Right atrium auricular region (tissue), 2 donors: ENCODE results near the gene PLD5. TPM values are rescaled to one million over a fixed set of nuclear protein-coding genes. Genes with fewer than 3 reads are reported as not detected.
"Not testable (repeated sequence)": the region's sequence is repeated elsewhere in the genome, so short reads cannot be mapped to it uniquely, and the experiment has no call there.

Experiments used
- DNase-seq: peaks from one replicate; pipeline ENCODE4 v3.0.0-alpha.2; 2019; ENCODE audit warnings: low spot score
- H3K27ac ChIP-seq, 2 donors: fragments of 200-600 bp; sonication (generic); 1 replicate in 1 of 2; 2 replicates in 1 of 2; pipeline ENCODE4 v1.5.1; 2016 to 2019
- H3K27me3 ChIP-seq, 2 donors: fragments of 200-600 bp; sonication (generic); one replicate each; pipeline versions ENCODE4 v1.5.1 to v1.6.0; 2017 to 2019
- H3K36me3 ChIP-seq: fragments of 200-600 bp; sonication (generic); one replicate; pipeline ENCODE4 v1.5.1; 2016
- H3K4me1 ChIP-seq, 2 donors: fragments of 200-600 bp; sonication (generic); one replicate each; pipeline versions ENCODE4 v1.5.1 to v1.6.0; 2017 to 2019
- H3K4me3 ChIP-seq, 2 donors: fragments of 200-600 bp; sonication (generic); 1 replicate in 1 of 2; 2 replicates in 1 of 2; pipeline ENCODE4 v1.5.1; 2017 to 2019; ENCODE audit warnings: mild to moderate bottlenecking in 1 of 2, moderate library complexity in 1 of 2
- H3K9me3 ChIP-seq, 2 donors: fragments of 200-600 bp; sonication (generic); one replicate each; pipeline ENCODE4 v1.5.1; 2019
- total RNA-seq, 2 donors: library from RNA; depleted of rRNA; stranded (reverse); fragments of >200 nt; gene quantifications; one replicate each; pipeline ENCODE4 v1.1.0, GENCODE V29; 2016
- TF ChIP-seq, protein P1 (sequence below), 2 donors: fragments of 200-600 bp; sonication (generic); IDR thresholded peaks; one replicate each; pipeline ENCODE4 v1.5.1; 2019; ENCODE audit warnings: antibody characterized with exemption in 2 of 2

Gene PLD5
- total RNA-seq, 2 donors from 2014 or later: 0.12 to 0.19 TPM

- no peaks in the 10 kb centered on the region for H3K9me3 ChIP-seq
These were observed 284.4 kb downstream of the PLD5 start for GRCh38 chr1:242240077-242240476.

GRCh38 chr1:242239398-242239797 is 285.1 kb downstream of the PLD5 start:
- TF ChIP-seq, protein P1, sequence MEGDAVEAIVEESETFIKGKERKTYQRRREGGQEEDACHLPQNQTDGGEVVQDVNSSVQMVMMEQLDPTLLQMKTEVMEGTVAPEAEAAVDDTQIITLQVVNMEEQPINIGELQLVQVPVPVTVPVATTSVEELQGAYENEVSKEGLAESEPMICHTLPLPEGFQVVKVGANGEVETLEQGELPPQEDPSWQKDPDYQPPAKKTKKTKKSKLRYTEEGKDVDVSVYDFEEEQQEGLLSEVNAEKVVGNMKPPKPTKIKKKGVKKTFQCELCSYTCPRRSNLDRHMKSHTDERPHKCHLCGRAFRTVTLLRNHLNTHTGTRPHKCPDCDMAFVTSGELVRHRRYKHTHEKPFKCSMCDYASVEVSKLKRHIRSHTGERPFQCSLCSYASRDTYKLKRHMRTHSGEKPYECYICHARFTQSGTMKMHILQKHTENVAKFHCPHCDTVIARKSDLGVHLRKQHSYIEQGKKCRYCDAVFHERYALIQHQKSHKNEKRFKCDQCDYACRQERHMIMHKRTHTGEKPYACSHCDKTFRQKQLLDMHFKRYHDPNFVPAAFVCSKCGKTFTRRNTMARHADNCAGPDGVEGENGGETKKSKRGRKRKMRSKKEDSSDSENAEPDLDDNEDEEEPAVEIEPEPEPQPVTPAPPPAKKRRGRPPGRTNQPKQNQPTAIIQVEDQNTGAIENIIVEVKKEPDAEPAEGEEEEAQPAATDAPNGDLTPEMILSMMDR (IDR thresholded peaks at IDR 0.05): no peak
- H3K4me3 ChIP-seq: no peak overlapping the region
- no peaks in the 10 kb centered on the region for H3K9me3 ChIP-seq
- H3K27ac ChIP-seq: no peak overlapping the region
- no peaks in the 10 kb centered on the region for H3K27me3 ChIP-seq
- H3K36me3 ChIP-seq: no peaks in the 10 kb centered on the region
- no peaks in the 10 kb centered on the region for H3K4me1 ChIP-seq
- no peak for DNase-seq

More at GRCh38 chr1:242240077-242240476, 284.4 kb downstream of the PLD5 start:
- Histone ChIP-seq H3K27ac (no peak overlapping the region), H3K27me3 (no peaks in the 10 kb centered on the region), H3K4me3 (no peak overlapping the region), H3K36me3 (no peaks in the 10 kb centered on the region), H3K4me1 (no peaks in the 10 kb centered on the region)
- no peak for DNase-seq
- TF ChIP-seq, protein P1 (IDR thresholded peaks at IDR 0.05): no peak

DNA sequence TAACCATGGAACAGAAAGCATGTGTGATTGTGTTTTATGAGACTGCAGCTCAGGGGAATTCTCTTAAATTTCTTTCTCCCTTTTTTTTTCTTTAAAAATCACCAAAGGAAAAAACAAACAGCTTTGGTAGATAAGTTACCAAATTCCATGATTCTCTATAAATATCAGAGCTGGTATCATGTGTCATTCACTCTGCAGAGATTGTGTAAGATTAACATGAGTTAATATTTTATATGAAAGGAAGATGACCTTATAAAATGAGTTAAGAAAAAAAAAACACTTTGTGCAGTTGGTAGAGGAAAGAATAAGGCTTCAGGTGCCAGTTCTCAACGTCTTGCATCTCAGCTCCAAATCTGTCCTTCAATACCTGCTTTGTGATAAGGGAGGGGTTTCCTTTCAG is 287.4 kb downstream of the PLD5 start:
- Histone ChIP-seq H3K4me1 (no peaks in the 10 kb centered on the region), H3K4me3 (no peak overlapping the region), H3K9me3 (no peaks in the 10 kb centered on the region), H3K36me3 (no peaks in the 10 kb centered on the region), H3K27ac (no peak overlapping the region), H3K27me3 (no peaks in the 10 kb centered on the region)
- DNase-seq: no peak
- TF ChIP-seq, protein P1 (IDR thresholded peaks at IDR 0.05): no peak

GRCh38 chr1:242228991-242229390 is 295.5 kb downstream of the PLD5 start:
- DNase-seq: no peak
- no peak overlapping the region for H3K27ac ChIP-seq
- TF ChIP-seq, protein P1 (IDR thresholded peaks at IDR 0.05): no peak
- H3K36me3 ChIP-seq: no peaks in the 10 kb centered on the region
- H3K9me3 ChIP-seq: no peaks in the 10 kb centered on the region
- H3K4me3 ChIP-seq: no peak overlapping the region
- no peaks in the 10 kb centered on the region for H3K4me1 ChIP-seq
- no peaks in the 10 kb centered on the region for H3K27me3 ChIP-seq

DNA sequence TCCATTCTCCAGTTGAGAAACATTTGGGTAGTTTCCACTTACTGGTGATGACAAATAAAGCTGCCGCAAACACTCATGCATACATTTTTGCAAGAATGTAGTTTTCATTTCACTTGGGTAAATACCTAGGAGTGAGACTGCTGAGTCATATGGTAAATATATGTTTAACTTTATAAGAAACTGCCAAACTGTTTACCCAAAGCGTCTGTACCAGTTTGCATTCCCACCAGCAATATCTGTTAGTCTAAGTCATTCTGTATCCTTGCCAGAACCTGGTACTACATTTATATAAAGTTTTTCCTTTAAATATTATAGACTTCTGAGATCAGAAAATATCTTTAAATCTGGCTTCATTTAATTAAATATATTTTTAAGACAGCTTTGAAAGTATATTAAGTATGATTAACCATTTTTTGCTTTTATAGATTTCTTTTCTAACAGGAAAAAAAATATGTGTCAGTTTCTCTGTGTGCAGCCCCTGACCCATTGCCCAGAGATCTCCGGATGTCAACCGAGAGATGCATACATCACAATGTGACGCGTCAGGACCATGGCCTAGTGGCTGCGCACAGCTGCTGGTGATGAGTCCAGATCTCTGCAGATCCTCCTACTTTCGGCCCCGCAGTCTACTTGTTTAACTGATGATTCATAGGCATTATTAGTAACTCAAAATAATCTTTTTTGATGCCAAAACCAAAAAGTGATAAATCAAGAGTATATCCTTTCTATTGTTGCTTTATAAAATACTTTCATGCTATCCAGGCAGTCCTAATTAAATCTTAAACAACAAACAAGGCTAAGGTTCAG is 298.5 kb downstream of the PLD5 start:
- TF ChIP-seq, protein P1 (IDR thresholded peaks at IDR 0.05): no peak
- H3K36me3 ChIP-seq: no peaks in the 10 kb centered on the region
- DNase-seq: no peak
- no peaks in the 10 kb centered on the region for H3K9me3 ChIP-seq
- H3K4me3 ChIP-seq: no peak overlapping the region
- H3K27ac ChIP-seq: no peak overlapping the region
- H3K27me3 ChIP-seq: no peaks in the 10 kb centered on the region
- no peaks in the 10 kb centered on the region for H3K4me1 ChIP-seq

DNA sequence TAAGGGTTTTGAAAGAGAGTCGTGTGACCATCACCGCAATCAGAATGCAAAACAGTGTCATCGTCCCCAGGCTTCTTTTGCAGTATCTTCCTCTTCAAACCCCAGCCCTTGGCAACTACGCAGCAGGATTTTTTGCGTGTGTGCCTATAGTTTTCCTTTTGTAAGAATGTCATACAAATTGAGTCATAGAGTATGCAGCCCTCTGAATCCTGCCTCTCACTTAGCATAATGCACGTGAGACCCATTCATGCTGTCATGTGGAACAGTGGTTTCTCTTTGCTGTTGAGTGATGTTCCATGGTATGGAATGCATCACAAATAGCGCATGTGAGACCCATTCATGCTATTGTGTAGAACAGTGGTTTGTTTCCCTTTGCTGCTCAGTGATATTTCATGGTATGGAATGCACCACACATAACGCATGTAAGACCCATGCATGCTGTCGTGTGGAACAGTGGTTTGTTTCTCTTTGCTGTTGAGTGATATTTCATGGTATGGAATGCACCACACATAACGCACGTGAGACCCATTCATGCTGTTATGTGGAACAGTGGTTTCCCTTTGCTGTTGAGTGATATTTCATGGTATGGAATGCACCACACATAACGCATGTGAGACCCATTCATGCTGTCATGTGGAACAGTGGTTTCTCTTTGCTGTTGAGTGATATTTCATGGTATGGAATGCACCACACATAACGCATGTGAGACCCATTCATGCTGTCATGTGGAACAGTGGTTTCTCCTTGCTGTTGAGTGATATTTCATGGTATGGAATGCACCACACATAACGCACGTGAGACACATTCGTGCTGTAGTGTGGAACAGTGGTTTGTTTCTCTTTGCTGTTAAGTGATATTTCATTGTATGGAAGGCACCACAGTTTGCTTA is 299.4 kb downstream of the PLD5 start:
- DNase-seq, H3K9me3 ChIP-seq, H3K27ac ChIP-seq, H3K4me3 ChIP-seq, H3K36me3 ChIP-seq, H3K4me1 ChIP-seq, H3K27me3 ChIP-seq: not testable (repeated sequence)
